Right kidney (tissue), 1 donor: ENCODE data around the gene RAB17.

Source experiments
- DNase-seq: peaks from one replicate; pipeline ENCODE4 v3.0.0-alpha.2; 2016

The RAB17 gene

DNA sequence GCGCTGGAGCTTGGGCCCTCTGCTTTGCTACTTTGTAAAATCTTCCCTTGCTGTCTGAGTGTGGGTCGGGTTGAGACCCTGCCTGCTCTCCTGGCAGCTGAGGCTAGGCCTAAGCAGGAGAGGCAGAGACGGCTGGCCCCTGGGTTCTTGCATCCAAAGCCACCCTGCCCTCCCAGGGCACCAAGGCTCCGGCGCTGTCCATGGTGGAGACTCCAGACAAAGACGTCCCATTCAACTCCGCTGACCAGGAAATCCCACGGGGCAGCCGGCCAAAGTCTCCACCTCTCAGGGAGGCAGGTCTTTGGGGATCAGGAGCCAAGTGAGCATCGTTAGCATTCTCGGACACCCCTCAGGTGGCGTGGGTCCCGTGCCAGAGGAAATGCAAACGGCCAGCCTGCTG lies 26.7 kb downstream of the RAB17 start:
- no peak for DNase-seq

GRCh38 chr2:237561221-237561620 lies 29.3 kb downstream of the RAB17 start:
- no peak for DNase-seq

- no peak for DNase-seq
Measured at GRCh38 chr2:237558961-237559641, 31.4 kb downstream of the RAB17 start.

DNA sequence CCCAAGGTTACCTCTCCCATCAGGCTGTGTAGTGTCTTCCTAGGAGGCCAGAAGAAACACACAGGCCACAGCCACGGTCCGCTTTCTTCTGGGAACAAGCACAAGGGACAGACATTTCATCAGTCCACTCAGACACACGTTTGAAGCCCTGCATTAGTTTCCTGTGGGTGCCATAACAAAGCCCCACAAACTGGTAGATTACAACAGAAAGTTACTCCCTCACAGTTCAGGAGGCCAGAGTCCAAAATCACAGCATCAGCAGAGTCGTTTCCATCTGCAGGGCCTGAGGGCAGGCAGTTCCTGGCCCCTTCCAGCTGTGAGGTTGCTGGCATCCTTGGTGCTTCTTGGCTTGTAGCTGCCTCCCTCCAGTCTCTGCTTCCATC lies 32.9 kb downstream of the RAB17 start:
- DNase-seq, result no peak

DNA sequence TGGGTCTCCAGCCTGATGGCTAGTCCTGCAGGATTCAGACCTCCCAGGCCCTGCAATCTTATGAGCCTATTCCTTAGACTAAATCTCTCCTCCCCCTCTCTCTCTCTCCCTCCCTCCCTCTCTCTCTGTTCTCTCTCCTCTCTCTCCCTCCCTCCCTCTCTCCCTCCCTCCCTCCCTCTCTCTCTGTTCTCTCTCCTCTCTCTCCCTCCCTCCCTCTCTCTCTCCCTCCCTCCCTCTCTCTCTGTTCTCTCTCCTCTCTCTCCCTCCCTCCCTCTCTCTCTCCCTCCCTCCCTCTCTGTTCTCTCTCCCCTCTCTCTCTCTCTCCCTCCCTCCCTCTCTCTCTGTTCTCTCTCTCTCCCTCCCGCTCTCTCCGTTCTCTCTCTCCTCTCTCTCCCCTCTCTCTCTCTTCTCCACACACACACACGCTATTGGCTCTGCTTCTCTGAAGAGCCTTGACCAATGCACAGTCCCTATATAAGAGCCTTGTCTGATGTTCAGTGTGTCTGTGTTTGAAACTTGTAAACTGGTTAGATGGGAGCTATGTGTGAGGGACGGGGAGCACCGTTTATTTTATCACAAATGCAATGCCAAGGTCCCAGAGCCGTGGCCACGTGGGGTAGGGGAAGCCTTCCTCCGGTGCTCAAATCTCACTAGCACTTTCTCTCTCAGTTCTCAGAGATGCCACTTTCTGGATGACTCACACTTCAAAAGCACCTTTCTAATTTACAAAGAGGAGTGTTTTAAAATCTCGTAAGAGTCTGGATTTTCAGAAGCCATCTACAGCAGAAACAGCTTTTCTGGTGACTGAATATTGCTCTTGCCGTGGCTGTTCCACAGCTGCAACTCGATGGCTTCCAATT lies 33.5 kb downstream of the RAB17 start:
- no peak for DNase-seq

GRCh38 chr2:237555560-237555959 lies 35.0 kb downstream of the RAB17 start:
- DNase-seq, result no peak

DNA sequence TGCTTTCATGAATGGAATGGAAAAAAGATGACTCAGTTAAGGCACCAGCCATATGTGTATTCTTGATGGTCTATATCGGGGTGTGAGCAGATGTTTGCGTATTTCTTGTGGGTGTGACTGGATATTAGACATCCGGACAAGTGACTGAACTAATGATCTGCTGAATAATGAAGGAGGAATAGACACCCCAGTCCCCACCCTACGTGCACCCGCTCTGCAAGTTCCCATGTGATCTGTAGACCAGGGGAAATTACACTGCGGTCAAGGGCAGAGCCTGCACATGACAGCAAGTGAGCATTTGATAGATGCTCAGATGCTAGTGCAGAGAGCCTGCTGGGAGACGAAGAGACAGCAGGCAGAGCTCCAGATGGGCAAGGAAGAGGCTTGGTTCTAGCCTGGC lies 36.6 kb downstream of the RAB17 start:
- DNase-seq, result no peak

GRCh38 chr2:237552908-237553307 lies 37.6 kb downstream of the RAB17 start:
- no peak for DNase-seq

GRCh38 chr2:237551071-237551574 lies 39.4 kb downstream of the RAB17 start:
- no peak for DNase-seq

- no peak for DNase-seq
Measured at GRCh38 chr2:237549643-237550415, 40.7 kb downstream of the RAB17 start.

DNA sequence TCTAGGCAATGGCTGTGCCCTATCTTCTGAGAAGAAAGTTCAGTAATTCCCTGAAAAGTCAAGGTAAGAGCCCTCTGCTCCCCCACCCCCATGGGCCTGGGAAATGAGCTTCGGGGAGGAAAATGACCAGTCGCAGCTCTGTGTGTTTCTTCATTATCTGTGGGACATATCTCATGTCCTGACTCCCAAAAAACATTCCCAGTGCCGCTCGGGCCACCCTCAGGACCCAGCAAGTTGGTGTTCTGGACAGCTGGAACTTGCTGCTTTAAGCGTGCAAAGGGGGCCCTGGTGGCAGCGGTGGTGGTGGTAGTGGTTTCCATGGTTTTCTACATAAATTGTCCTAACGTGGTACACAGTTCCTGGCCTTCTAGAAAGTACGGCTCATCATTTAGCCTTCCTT lies 41.3 kb downstream of the RAB17 start:
- no peak for DNase-seq

DNA sequence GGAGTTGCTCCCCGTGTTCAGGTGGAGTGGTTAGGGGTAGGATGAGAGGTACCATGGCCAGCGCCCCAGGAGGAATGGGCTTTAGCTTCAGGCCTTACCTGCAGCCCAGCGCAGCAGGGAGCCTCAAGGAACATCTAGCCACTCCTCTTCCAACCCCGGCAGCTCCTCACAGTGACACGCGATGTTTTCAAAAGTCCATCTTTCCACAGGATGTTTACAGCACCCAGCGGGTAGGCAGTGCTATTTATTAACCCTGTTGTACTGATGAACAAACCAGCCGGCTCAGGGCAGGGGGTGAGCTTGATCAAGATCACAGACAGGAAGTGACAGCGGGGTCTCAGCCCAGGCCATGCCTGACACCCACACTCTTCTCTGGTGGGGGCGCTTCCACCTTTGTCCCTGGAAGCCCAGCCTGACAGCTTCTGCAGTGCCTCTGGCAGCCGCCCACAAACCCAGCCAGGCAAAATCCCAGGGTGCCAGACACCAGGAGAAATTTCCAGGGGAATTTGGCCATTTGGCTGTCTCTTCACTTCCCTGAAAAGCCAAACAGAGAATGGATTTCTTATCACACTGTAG lies 42.6 kb downstream of the RAB17 start:
- no peak for DNase-seq

- no peak for DNase-seq
Measured at GRCh38 chr2:237546876-237547395, 43.6 kb downstream of the RAB17 start.

GRCh38 chr2:237546040-237546875 lies 44.3 kb downstream of the RAB17 start:
- DNase-seq, result no peak

GRCh38 chr2:237542001-237542704 lies 48.4 kb downstream of the RAB17 start:
- DNase-seq, result no peak

- DNase-seq, result no peak
Measured at GRCh38 chr2:237541243-237541642, 49.3 kb downstream of the RAB17 start.

- no peak for DNase-seq
Measured at GRCh38 chr2:237540823-237541222, 49.7 kb downstream of the RAB17 start.

DNA sequence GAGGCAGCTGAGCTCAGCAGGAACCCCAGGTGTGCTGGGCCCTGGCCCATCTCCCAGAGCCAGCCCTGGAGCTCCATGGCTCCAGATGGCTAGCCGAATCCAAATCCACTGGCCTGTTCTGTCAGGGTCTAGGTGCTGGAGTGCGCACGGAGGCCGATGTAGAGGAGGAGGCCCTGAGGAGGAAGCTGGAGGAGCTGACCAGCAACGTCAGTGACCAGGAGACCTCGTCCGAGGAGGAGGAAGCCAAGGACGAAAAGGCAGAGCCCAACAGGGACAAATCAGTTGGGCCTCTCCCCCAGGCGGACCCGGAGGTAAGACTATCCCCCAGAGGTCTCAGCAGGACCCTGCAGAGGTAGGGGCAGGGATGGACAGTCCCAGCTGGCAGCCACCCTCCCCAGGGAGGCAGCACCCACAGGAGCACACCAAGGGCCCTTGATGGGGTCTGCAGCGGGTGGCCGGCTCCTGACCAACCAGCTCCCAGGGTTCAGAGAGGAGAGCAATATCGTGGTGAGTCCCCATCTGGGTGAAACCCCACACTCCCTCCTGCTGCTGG lies 50.2 kb downstream of the RAB17 start:
- no peak for DNase-seq

DNA sequence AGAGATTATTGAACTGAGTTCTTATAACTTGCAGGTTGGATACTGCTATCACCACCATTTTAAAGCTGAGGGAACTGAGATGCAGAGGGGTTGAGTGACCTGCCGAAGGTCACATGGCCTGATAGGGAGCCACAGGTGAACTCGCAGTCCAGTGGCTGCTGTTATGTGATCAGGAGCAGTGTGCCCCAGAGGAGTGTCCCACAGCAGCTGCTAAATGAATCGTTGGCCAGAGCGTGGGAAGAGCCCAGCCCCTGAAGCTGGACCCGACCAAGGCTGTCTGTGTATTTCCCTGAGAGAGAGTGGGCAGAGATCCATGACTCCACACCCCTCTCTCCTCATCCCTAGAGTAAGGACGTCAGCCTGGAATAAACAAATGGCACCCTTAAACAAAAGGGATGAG lies 50.9 kb downstream of the RAB17 start:
- no peak for DNase-seq

- DNase-seq, result no peak
Measured at GRCh38 chr2:237538901-237539300, 51.6 kb downstream of the RAB17 start.
